T follicular helper cell (primary cell): Measurements from ENCODE around the gene BSND.

Source experiments
- DNase-seq: peaks from one replicate; pipeline ENCODE4 v3.0.0-alpha.2; 2020; ENCODE audit warnings: low read depth

Gene BSND

GRCh38 chr1:54975356-54976108, 23.2 kb upstream of the BSND start:
- no peak for DNase-seq

- DNase-seq: no peak
These were observed 22.0 kb upstream of the BSND start for GRCh38 chr1:54976747-54977146.

GRCh38 chr1:54977533-54978297, 21.0 kb upstream of the BSND start:
- no peak for DNase-seq

GRCh38 chr1:54978528-54979326, 20.0 kb upstream of the BSND start:
- no peak for DNase-seq

GRCh38 chr1:54979327-54979891, 19.3 kb upstream of the BSND start:
- DNase-seq: no peak

DNA sequence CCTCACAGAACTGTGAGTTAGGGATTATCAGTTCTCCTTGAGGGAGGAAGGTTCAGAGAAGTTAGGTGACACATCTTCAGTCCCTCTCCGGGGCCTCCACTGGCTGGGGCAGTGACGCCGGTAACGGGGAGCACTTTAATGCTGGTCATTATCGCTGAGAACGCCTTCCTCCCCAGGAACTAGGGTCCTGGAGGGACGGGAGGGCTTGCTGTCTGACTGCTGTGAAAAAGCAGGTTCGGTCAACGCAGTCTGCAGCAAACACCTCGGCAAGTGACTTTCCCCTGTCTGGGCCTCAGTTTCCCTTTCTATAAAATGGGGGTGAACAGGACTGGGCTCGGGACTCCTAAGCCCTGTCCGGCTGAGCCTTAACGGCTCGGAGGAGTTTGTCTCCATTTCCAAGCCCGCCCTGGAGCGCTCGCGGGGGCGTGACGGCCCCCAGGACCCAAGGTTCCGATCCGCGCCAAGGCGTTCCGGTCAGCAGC, 18.6 kb upstream of the BSND start:
- no peak for DNase-seq

- no peak for DNase-seq
These were observed 18.0 kb upstream of the BSND start, which contains the start of gene TMEM61 for GRCh38 chr1:54980528-54981241. Gene TMEM61 (plus strand): TSS chr1:54980628. CDS start chr1:54981066, 438 bp downstream.

GRCh38 chr1:54981466-54981865, 17.3 kb upstream of the BSND start:
- DNase-seq: no peak

DNA sequence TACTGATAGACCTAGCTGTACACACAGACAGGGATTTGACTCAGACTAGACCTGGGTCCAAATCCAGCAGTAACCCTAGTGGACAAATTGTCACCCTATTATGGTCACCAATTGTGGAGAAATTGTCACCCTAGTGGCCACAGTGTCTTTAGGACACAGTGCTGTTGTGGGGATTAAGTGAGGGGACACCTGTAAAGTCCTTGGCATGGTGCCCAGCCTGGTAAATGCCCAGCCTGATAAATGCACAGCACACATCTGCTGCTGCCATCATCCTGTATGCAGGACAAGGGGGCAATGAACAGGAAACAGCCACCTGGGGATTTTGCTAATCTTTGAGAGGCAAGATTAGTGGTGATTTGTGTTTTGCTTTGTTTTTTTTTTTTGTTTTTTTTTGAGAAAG, 16.0 kb upstream of the BSND start:
- no peak for DNase-seq

DNA sequence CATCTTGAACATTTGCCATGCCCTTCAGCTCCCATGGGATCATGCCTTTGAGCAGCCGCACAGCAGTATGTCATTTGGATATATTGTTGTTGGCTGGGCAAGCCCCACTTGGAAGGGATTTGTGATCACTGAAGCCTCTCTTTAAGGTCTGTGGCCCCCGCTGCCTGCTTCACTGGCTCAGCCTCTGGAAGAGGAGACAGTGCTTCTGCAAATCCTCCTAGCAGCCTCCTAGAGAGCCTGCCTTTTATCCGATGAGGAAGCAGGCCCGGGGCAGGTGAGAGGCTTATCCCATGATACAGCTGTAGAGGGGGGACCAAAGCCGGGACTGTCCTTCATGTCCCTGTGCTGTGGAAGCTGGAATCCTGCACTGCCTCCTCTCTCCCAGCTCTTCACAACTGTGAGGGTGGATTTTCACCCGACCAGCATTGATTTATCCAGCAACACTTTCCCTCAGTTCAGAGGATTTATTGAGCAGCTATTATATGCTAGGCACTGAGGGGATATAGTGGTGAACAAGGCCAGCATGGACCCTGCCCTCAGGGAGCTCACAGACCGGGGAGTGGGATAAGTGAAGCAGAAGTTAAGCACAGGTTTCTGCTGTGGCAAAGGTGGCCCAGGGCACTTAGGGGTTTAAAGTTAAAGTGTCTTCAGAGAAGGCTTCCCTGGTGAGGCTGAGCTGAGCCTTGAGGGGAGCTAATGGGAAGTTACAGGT, 14.4 kb upstream of the BSND start:
- DNase-seq: no peak

- DNase-seq: no peak
These were observed 13.2 kb upstream of the BSND start for GRCh38 chr1:54985556-54985955.

GRCh38 chr1:54986025-54986424, 12.7 kb upstream of the BSND start:
- DNase-seq: no peak

DNA sequence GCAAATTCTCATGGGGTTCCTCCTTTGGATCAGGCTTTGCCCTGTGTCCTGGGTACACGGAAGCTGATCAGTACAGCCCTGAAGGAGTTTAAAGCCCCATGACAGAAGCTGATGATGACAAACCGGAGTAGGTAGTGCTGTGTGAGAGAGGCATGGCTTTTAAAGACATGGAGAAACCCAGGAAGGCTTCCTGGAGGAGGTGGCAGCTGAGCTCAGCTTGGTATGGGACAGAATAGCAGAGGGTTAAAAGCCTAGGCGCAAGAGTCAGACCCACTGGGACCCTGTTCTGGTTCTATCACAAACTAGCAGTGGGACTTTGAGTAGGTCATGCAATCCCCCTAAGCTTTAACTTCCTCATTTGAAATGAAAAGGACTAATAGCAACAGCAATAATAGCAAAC, 12.2 kb upstream of the BSND start:
- DNase-seq: no peak

DNA sequence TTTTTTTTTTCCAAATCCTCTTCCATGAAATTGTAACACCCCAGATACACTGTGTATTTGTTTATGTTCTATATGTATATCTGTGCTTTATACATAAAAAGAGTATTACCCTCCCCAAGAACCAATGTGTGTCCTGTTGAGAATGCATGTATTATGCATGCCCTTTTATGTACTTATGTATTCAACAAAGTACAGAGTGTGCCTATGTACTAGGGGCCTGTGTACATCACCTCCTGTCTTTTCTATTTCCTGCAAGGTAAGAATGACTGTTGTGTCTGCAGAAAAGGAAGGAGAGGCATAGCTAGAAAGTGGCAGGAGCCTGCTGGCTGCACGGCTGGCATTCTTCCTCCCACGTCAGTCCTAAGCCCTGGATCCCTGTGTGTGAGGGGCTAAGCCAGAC, 11.3 kb upstream of the BSND start:
- DNase-seq: no peak

DNA sequence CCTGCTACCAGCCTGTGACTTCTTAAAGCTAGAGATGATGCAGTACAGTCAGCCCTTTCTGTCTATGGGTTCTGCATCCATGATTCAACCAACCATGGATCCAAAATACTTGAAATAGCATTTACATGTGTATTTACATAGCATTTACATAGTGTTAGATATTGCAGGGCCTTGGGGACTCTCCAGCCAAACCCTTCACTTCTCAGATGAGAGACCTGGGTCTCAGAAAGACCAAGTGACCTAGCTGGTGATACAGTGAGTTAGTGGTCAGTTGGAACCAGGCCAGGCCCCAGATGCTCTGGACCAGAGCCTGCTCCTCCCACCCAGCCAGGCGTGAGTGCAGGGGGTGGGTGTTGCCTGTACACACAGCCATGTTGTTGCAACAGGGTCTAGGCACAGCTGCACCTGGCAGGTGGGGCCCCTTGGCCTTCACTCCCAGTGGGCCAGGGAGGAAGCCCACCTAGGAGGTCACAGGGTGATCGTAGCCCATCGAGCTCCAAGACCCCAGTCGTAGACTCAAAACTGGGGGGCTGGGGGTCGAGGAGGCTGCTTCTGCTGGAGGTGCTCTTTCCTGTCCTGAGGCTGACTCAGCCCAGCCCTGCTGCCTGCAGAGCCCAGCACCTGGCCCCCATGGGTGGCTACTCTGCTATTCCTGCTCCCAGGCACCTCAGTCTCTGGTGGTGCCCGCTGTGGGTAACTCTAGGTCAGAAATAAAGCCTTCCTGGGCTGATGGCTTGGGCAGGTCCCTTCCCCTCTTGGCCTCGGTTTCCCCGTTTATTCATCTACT, 10.6 kb upstream of the BSND start:
- no peak for DNase-seq

GRCh38 chr1:54988975-54989374, 9.8 kb upstream of the BSND start:
- no peak for DNase-seq

DNA sequence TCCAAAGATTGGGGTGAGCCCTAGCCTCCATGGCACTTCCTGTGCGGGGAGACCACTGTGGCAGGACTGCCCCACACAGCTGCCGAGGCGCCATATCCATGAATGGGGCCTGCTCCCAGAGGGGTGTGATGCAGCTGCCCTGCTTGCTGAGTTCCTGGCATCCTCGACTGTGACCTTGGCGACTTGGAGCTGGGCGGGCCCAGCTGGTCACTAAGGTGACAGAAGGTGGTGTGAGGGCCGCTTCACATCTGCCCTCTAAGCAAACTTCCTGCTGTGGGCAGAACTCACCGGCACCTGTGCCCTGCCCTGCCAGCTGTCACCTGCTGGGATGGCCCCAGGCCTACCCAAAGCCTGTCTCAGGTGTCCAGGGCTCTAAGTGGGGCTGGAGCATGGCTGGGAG, 9.3 kb upstream of the BSND start:
- DNase-seq: no peak

DNA sequence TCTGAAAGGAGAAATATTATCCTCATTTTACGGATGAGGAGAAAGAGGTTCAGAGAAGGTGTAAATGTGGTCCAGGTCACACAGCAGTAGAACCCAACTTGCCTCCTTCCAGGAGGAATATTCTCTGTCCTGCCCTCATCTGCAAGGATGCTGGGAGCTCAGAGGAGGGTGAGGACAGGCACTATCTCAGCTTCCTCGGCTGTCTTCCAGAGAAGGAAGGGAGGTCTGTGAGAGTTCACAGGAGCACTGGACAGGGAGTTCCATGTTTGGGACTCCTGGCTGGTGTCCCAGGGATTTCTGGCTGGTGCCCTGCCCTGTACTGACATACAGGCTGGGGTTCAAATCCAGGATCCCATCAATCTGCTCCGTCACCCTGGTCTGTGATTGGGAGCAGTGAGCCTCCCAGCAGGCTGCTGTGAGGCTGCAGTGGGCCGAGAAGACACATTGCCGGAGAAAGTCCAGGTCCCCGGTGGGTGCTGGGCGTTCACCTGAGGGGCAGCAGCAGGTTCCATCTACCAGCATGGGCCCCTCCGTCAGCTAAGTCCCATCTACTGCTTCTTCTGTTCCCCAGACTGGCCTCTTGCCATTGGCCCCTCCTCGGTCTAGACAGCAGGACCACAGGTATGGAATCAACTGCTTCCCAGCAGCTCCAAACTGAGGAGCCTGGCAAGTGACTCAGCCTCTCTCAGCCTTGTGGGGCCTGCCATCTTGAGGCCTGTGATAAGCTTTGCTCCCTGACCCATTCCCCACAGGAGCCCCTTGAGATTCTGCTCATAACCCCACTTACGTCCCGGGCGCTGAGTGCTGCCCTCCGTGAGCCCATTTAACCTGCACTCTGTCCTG, 8.5 kb upstream of the BSND start:
- DNase-seq: no peak

DNA sequence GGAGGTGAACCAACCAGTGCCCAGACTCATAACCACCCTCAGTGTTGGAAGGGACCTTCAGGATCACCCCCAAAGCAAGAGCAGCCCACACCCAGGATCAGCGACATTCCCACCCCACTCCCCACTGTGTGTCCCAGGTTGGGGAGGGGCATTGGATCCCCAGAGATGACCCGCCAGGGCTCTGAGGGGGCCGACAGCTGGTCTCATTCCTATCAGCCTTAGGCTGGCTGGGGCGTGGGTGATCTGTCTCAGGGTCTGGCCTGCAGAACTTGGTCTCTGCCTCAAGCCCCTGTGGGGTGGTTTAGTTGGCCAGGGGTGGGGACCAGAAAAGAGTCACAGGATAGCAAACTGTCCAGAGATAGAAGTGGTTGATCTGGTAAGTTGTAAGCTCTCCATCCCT, 7.8 kb upstream of the BSND start:
- DNase-seq: no peak
